Trophoblast cell (in vitro differentiated cells and primary cell): ENCODE results near the gene AEBP2.
"Not testable (repeated sequence)": the region's sequence is repeated elsewhere in the genome, so short reads cannot be mapped to it uniquely, and the experiment has no call there.

ENCODE experiments used
- DNase-seq, 2 donors: peaks; one replicate each; pipeline ENCODE4 v3.0.0-alpha.2; 2016
- H2AFZ ChIP-seq: 2 replicates; pipeline ENCODE4 v1.6.1; 2013; ENCODE audit warnings: low read length, moderate library complexity, mild to moderate bottlenecking; ENCODE audit not compliant: insufficient read depth, poor library complexity
- H2AK5ac ChIP-seq: 2 replicates; pipeline ENCODE4 v1.6.1; 2013; ENCODE audit warnings: mild to moderate bottlenecking, low read length
- H2BK120ac ChIP-seq: 2 replicates; pipeline ENCODE4 v1.6.1; 2013; ENCODE audit warnings: low read length, mild to moderate bottlenecking, moderate library complexity; ENCODE audit not compliant: insufficient read depth, poor library complexity
- H2BK12ac ChIP-seq: 2 replicates; pipeline ENCODE4 v1.6.1; 2013; ENCODE audit warnings: mild to moderate bottlenecking, low read length, moderate library complexity
- H2BK5ac ChIP-seq: 2 replicates; pipeline ENCODE4 v1.6.1; 2013; ENCODE audit warnings: low read length, low read depth, moderate library complexity, mild to moderate bottlenecking; ENCODE audit not compliant: poor library complexity
- H3K14ac ChIP-seq: 2 replicates; pipeline ENCODE4 v1.6.1; 2013; ENCODE audit warnings: mild to moderate bottlenecking, low read length
- H3K18ac ChIP-seq: 2 replicates; pipeline ENCODE4 v1.6.1; 2013; ENCODE audit warnings: mild to moderate bottlenecking, low read length
- H3K23ac ChIP-seq: 2 replicates; pipeline ENCODE4 v1.6.1; 2013; ENCODE audit warnings: low read length
- H3K27ac ChIP-seq: 2 replicates; pipeline ENCODE4 v1.5.1; 2013; ENCODE audit warnings: low read depth, mild to moderate bottlenecking, inconsistent platforms, low read length, moderate library complexity
- H3K27me3 ChIP-seq: 2 replicates; pipeline ENCODE4 v1.6.1; 2013; ENCODE audit warnings: inconsistent platforms, mild to moderate bottlenecking, low read length, moderate library complexity; ENCODE audit not compliant: insufficient read depth
- H3K36me3 ChIP-seq, 2 experiments: 1 replicate in 1 of 2; 2 replicates in 1 of 2; pipeline ENCODE4 v1.6.1; 2013; ENCODE audit warnings: low read length in 2 of 2, mild to moderate bottlenecking in 2 of 2, moderate library complexity in 1 of 2; ENCODE audit not compliant: insufficient read depth in 2 of 2, control insufficient read depth in 1 of 2
- H3K4ac ChIP-seq: 2 replicates; pipeline ENCODE4 v1.6.1; 2013; ENCODE audit warnings: low read depth, mild to moderate bottlenecking, low read length, moderate library complexity
- H3K4me1 ChIP-seq, 2 experiments: 1 replicate in 1 of 2; 2 replicates in 1 of 2; pipeline ENCODE4 v1.6.1; 2013; ENCODE audit warnings: low read length in 2 of 2, mild to moderate bottlenecking in 2 of 2, moderate library complexity in 1 of 2; ENCODE audit not compliant: insufficient read depth in 2 of 2, control insufficient read depth in 1 of 2
- H3K4me2 ChIP-seq: 2 replicates; pipeline ENCODE4 v1.6.1; 2013; ENCODE audit warnings: inconsistent platforms, mild to moderate bottlenecking, low read length, moderate library complexity
- H3K4me3 ChIP-seq: 2 replicates; pipeline ENCODE4 v1.5.1; 2013; ENCODE audit warnings: mild to moderate bottlenecking, low read depth, low read length, inconsistent platforms
- H3K79me1 ChIP-seq: one replicate; pipeline ENCODE4 v1.6.1; 2013; ENCODE audit warnings: low read length
- H3K79me2 ChIP-seq: 2 replicates; pipeline ENCODE4 v1.6.1; 2013; ENCODE audit warnings: low read length, mild to moderate bottlenecking; ENCODE audit not compliant: control insufficient read depth, insufficient read depth, poor library complexity
- H3K9ac ChIP-seq: 2 replicates; pipeline ENCODE4 v1.6.1; 2013; ENCODE audit warnings: mild to moderate bottlenecking, low read length
- H3K9me3 ChIP-seq: 2 replicates; pipeline ENCODE4 v1.6.1; 2013; ENCODE audit warnings: low read depth, mild to moderate bottlenecking, control low read depth, inconsistent platforms, low read length; ENCODE audit not compliant: insufficient read depth
- H4K12ac ChIP-seq: 2 replicates; pipeline ENCODE4 v1.6.1; 2013; ENCODE audit warnings: low read depth, mild to moderate bottlenecking, low read length, moderate library complexity
- H4K8ac ChIP-seq: 2 replicates; pipeline ENCODE4 v1.6.1; 2013; ENCODE audit warnings: low read depth, mild to moderate bottlenecking, low read length, moderate library complexity
- H4K91ac ChIP-seq: one replicate; pipeline ENCODE4 v1.6.1; 2013; ENCODE audit warnings: low read depth, mild to moderate bottlenecking, low read length, moderate library complexity
- WGBS: extraction: QIAGEN DNeasy Blood & Tissue Kit; methylation state at CpG from one replicate; pipeline ENCODE4 v1.1.7; 2013; ENCODE audit warnings: missing lambda C conversion rate; ENCODE audit not compliant: insufficient read length, insufficient coverage; ENCODE audit errors: extremely low coverage; 5-methylcytosine and 5-hydroxymethylcytosine counted together

The AEBP2 gene

GRCh38 chr12:19547271-19547671, 108.0 kb downstream of the AEBP2 start:
- no peak overlapping the region for H3K27ac ChIP-seq

GRCh38 chr12:19548834-19549233, 109.5 kb downstream of the AEBP2 start:
- Histone ChIP-seq H2BK5ac (no peak overlapping the region), H3K18ac (no peak overlapping the region), H3K4ac (no peak overlapping the region), H2BK120ac (no peak overlapping the region), H4K8ac (no peak overlapping the region), H4K91ac (no peak overlapping the region), H3K27ac (no peak overlapping the region), H3K36me3 (peaks cover 0 to 2% of the 10 kb centered on the region in 2 experiments), H3K27me3 (no peaks in the 10 kb centered on the region), H2AFZ (no peak overlapping the region), H2AK5ac (no peak overlapping the region), H2BK12ac (no peak overlapping the region), H3K4me1 (peaks cover 0 to 3% of the 10 kb centered on the region in 2 experiments), H3K4me3 (no peak overlapping the region), H3K14ac (no peak overlapping the region), H3K79me1 (no peaks in the 10 kb centered on the region), H3K9me3 (no peaks in the 10 kb centered on the region), H4K12ac (no peak overlapping the region), H3K9ac (no peak overlapping the region), H3K23ac (no peak overlapping the region), H3K4me2 (no peak overlapping the region), H3K79me2 (no peaks in the 10 kb centered on the region)
- DNase-seq = no peak
- WGBS = no CpG with 5 or more reads among the region's 4 CpGs

More at GRCh38 chr12:19547271-19547671, 108.0 kb downstream of the AEBP2 start:
- H3K36me3 ChIP-seq = peaks cover 0 to 2% of the 10 kb centered on the region in 2 experiments
- H2BK5ac ChIP-seq = no peak overlapping the region
- H2BK12ac ChIP-seq = no peak overlapping the region
- H3K27me3 ChIP-seq = no peaks in the 10 kb centered on the region
- peaks cover 0 to 3% of the 10 kb centered on the region in 2 experiments for H3K4me1 ChIP-seq
- no peak overlapping the region for H2BK120ac ChIP-seq
- no peak overlapping the region for H3K23ac ChIP-seq
- H3K9ac ChIP-seq = no peak overlapping the region
- DNase-seq = no peak
- no peak overlapping the region for H2AK5ac ChIP-seq
- H3K18ac ChIP-seq = no peak overlapping the region
- H3K9me3 ChIP-seq = no peaks in the 10 kb centered on the region
- no peak overlapping the region for H4K91ac ChIP-seq
- no peak overlapping the region for H3K4me3 ChIP-seq
- H3K79me1 ChIP-seq = no peaks in the 10 kb centered on the region
- H3K4ac ChIP-seq = no peak overlapping the region
- H4K12ac ChIP-seq = no peak overlapping the region
- H4K8ac ChIP-seq = no peak overlapping the region
- H3K79me2 ChIP-seq = no peaks in the 10 kb centered on the region
- no peak overlapping the region for H3K4me2 ChIP-seq
- no peak overlapping the region for H3K14ac ChIP-seq
- H2AFZ ChIP-seq = no peak overlapping the region

GRCh38 chr12:19550626-19551025, 111.3 kb downstream of the AEBP2 start:
- no peak for DNase-seq
- Histone ChIP-seq H3K23ac (no peak overlapping the region), H4K91ac (no peak overlapping the region), H3K4me3 (no peak overlapping the region), H2AK5ac (no peak overlapping the region), H3K36me3 (peaks cover 0 to 2% of the 10 kb centered on the region in 2 experiments), H4K8ac (no peak overlapping the region), H2BK120ac (no peak overlapping the region), H3K4me1 (peaks cover 0 to 3% of the 10 kb centered on the region in 2 experiments), H3K27ac (no peak overlapping the region), H3K4me2 (no peak overlapping the region), H3K18ac (no peak overlapping the region), H2BK12ac (no peak overlapping the region), H3K79me1 (no peaks in the 10 kb centered on the region), H4K12ac (no peak overlapping the region), H3K4ac (no peak overlapping the region), H3K9ac (no peak overlapping the region), H2AFZ (no peak overlapping the region), H3K79me2 (no peaks in the 10 kb centered on the region), H3K9me3 (no peaks in the 10 kb centered on the region), H2BK5ac (no peak overlapping the region), H3K27me3 (no peaks in the 10 kb centered on the region), H3K14ac (no peak overlapping the region)
- no CpG with 5 or more reads among the region's 4 CpGs for WGBS

- not testable (repeated sequence) for H3K9me3 ChIP-seq, H3K14ac ChIP-seq, H3K18ac ChIP-seq, H3K4me2 ChIP-seq, H4K8ac ChIP-seq, H2AK5ac ChIP-seq, H2BK120ac ChIP-seq, H3K27ac ChIP-seq, H3K9ac ChIP-seq, H4K91ac ChIP-seq, H2BK12ac ChIP-seq, H3K36me3 ChIP-seq, H3K4ac ChIP-seq, H4K12ac ChIP-seq, H3K27me3 ChIP-seq, H3K79me2 ChIP-seq, H2AFZ ChIP-seq, H2BK5ac ChIP-seq, H3K4me1 ChIP-seq, H3K79me1 ChIP-seq, H3K4me3 ChIP-seq, DNase-seq, H3K23ac ChIP-seq
- whole genome bisulfite sequencing = no CpG with 5 or more reads among the region's 13 CpGs
These were observed 113.3 kb downstream of the AEBP2 start for GRCh38 chr12:19552441-19553097.
